H54 (cell line): Measurements from ENCODE around the gene C22orf23.

Source experiments
- DNase-seq: peaks from one replicate; pipeline ENCODE4 v3.0.0; 2011; ENCODE audit warnings: low spot score, mixed read lengths; ENCODE audit not compliant: insufficient read length
- FAIRE-seq: peaks from 3 replicates; lab custom pipeline; 2011; peaks lifted over from hg19 to GRCh38; lab: Jason Lieb, UNC
- POLR2A ChIP-seq: IDR thresholded peaks from 2 replicates; pipeline ENCODE4 v1.6.1; 2011; ENCODE audit warnings: low read depth, mild to moderate bottlenecking, low read length

The C22orf23 gene

GRCh38 chr22:37953437-37954179 lies at the start of gene C22orf23, which contains the start of gene POLR2F:
TSS of gene C22orf23 (minus strand) at chr22:37953601. CDS start at chr22:37953149, 452 bp downstream.
TSS of gene POLR2F (plus strand) at chr22:37953699. CDS start at chr22:37953788, 89 bp downstream.
- TF ChIP-seq POLR2A, result peak; percentile 75
- peak; percentile 11 for FAIRE-seq
- DNase-seq, result peak; percentile 87

- TF ChIP-seq POLR2A, result no peak
- FAIRE-seq (peak; percentile 93), DNase-seq (peak; percentile 86)
Measured at GRCh38 chr22:37999640-38000272, 46.4 kb upstream of the C22orf23 start.

- no peak for FAIRE-seq
- no peak for DNase-seq
- TF ChIP-seq POLR2A, result no peak
Measured at GRCh38 chr22:37999236-37999635, 45.8 kb upstream of the C22orf23 start.

GRCh38 chr22:37998543-37998942 lies 45.1 kb upstream of the C22orf23 start:
- DNase-seq, result no peak
- TF ChIP-seq POLR2A, result no peak
- FAIRE-seq, result no peak

- no peak for TF ChIP-seq POLR2A
- FAIRE-seq, result no peak
- no peak for DNase-seq
Measured at GRCh38 chr22:37996515-37997246, 43.3 kb upstream of the C22orf23 start.

- DNase-seq, result no peak
- no peak for FAIRE-seq
- TF ChIP-seq POLR2A, result no peak
Measured at GRCh38 chr22:37996079-37996478, 42.7 kb upstream of the C22orf23 start.

- no peak for FAIRE-seq
- no peak for TF ChIP-seq POLR2A
- DNase-seq, result no peak
Measured at GRCh38 chr22:37995460-37995859, 42.1 kb upstream of the C22orf23 start.

- TF ChIP-seq POLR2A, result no peak
- FAIRE-seq (no peak), DNase-seq (no peak)
Measured at GRCh38 chr22:37994982-37995381, 41.6 kb upstream of the C22orf23 start.

- FAIRE-seq, result no peak
- TF ChIP-seq POLR2A, result no peak
- no peak for DNase-seq
Measured at GRCh38 chr22:37994049-37994448, 40.6 kb upstream of the C22orf23 start.

- DNase-seq (no peak), FAIRE-seq (no peak)
- no peak for TF ChIP-seq POLR2A
Measured at GRCh38 chr22:37991731-37992442, 38.5 kb upstream of the C22orf23 start.

GRCh38 chr22:37990862-37991261 lies 37.5 kb upstream of the C22orf23 start:
- no peak for FAIRE-seq

GRCh38 chr22:37990301-37990700 lies 36.9 kb upstream of the C22orf23 start:
- DNase-seq (no peak), FAIRE-seq (no peak)
- no peak for TF ChIP-seq POLR2A

More at GRCh38 chr22:37990862-37991261, 37.5 kb upstream of the C22orf23 start:
- DNase-seq, result no peak
- TF ChIP-seq POLR2A, result no peak
